Measurements from ENCODE around the gene EEIG1.

The EEIG1 gene

DNA sequence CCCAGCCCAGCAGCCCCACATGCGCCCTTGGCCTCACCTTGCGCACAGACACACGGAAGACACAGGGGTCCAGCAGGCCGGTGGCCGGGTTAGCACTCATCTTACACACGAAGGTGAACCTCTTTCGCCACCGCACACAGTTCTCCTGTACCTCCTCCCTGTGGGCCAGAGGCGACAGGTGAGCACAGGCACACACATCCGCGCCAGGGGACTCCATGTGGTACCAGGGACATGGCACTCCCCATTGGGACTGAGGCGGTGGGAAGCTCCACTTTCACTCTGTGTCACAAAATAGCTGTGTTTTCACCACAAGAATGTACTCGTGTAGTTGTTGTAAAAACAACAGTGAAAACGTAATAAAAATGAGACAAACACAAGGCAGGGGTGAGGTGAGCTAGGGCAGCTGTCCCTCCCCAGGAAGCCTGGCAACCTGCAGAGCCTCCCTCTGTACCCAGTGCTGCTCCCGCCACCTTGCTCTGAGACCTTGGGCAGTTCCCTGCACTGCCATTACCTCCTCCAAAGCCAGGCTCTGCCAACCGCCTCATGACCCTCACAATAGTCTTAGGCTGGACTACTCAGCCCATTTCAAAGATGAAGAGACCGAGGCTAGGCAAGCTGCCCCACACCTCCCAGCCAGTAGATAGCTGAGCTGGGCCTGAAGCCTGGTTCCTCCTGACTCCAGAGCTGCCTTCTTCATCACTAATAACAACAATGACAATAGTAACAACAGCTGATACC, 26.9 kb downstream of the EEIG1 start:
- H4K20me1 ChIP-seq = peaks cover 16 to 67% (median 44%) of the 10 kb centered on the region in 11 experiments; a peak in 20 of 22 replicates
- no peak overlapping the region for H3K4me2 ChIP-seq
- H3K4me1 ChIP-seq = peaks cover 14 to 33% (median 31%) of the 10 kb centered on the region in 10 experiments; a peak in 19 of 20 replicates
- no peak overlapping the region for H3K9ac ChIP-seq
- no peaks in the 10 kb centered on the region for H3K9me3 ChIP-seq (replicated peaks in 1 of 11)
- TF ChIP-seq Cebpa-rat (IDR thresholded peaks at IDR 0.05) = no peak
- H3K27me3 ChIP-seq = no peaks in the 10 kb centered on the region
- H3K27ac ChIP-seq = no peak overlapping the region
- no peak overlapping the region for H3K4me3 ChIP-seq
- H3K36me3 ChIP-seq = no peaks in the 10 kb centered on the region

DNA sequence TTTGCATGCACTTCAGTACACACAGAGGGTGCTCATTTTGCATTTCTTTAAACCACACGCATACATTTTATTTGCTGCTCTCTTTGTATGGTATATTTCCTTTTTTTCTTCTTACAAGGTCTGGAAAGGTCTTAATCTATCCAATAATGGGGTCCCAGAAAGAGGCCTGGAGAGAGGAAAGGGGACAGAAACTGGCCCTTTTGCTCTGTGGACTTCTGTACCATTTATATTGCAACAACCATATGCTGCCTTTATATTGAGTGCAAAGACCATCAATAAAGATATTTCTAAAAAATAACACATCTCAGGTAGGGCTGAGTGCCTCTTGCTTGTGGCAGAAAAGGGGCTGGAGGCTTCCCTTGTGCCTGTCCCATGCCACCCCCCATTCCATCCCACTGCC, 27.6 kb downstream of the EEIG1 start:
- Histone ChIP-seq H3K4me3 (no peak overlapping the region), H3K9me3 (replicated peaks in 1 of 11) (no peaks in the 10 kb centered on the region), H3K4me2 (no peak overlapping the region), H3K36me3 (no peaks in the 10 kb centered on the region), H4K20me1 (peaks cover 16 to 71% (median 44%) of the 10 kb centered on the region in 11 experiments; a peak in 20 of 22 replicates), H3K27ac (no peak overlapping the region), H3K4me1 (peaks cover 14 to 41% (median 38%) of the 10 kb centered on the region in 10 experiments; a peak in 19 of 20 replicates), H3K27me3 (no peaks in the 10 kb centered on the region), H3K9ac (no peak overlapping the region)
- no peak for TF ChIP-seq Cebpa-rat (IDR thresholded peaks at IDR 0.05)

DNA sequence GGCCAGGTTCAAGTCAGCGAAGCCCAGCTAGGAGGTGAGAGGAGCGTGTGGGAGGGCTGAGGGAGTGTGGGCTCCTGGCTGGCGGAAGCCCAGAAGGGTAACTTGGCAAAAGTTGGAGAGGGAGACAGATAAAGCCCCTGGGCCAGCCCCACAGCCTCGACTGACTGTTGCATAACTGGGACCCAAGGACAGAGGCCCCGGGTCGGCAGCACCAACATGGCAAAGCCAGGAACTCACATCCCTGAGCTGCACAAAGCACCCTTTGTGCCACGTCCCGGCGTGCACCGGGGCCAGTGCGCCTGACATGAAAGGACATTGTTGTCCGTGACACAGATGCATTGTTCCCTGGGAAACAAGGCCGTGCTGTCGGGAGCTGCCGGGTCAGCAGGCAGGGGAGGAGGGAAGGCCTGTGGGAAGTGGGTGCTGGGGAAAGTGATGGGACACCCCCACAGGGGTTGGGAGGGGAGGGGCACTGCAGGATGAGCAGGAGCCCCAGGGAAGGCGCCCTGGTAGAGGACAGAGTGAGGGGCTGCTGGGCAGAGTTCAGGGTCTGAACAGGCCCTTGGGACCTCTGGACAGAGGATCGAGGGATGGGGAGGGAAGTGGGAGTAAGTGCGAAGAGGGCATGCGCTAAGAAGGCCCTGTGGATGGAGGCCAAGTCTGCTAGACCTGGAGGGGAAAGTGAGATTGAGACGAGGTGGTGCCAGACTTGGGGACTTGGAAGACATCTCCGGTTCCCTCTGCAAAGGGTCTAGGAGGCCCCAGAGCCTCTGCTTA, 30.1 kb downstream of the EEIG1 start:
- peak overlapping the region in 3 of 11 experiments; percentile 61 to 65 (median 61); a peak in 5 of 22 replicates for H3K4me2 ChIP-seq
- no peak overlapping the region for H3K4me3 ChIP-seq
- peak overlapping the region in 2 of 11 experiments; percentile 10 to 29; a peak in 1 of 22 replicates for H3K9ac ChIP-seq
- no peak for TF ChIP-seq Cebpa-rat (IDR thresholded peaks at IDR 0.05)
- no peaks in the 10 kb centered on the region for H3K36me3 ChIP-seq
- H3K4me1 ChIP-seq = peaks cover 12 to 59% (median 56%) of the 10 kb centered on the region in 10 experiments; a peak in 19 of 20 replicates
- H3K9me3 ChIP-seq (replicated peaks in 1 of 11) = no peaks in the 10 kb centered on the region
- peaks cover 12 to 90% (median 33%) of the 10 kb centered on the region in 11 experiments; a peak in 20 of 22 replicates for H4K20me1 ChIP-seq
- no peaks in the 10 kb centered on the region for H3K27me3 ChIP-seq
- no peak overlapping the region for H3K27ac ChIP-seq

DNA sequence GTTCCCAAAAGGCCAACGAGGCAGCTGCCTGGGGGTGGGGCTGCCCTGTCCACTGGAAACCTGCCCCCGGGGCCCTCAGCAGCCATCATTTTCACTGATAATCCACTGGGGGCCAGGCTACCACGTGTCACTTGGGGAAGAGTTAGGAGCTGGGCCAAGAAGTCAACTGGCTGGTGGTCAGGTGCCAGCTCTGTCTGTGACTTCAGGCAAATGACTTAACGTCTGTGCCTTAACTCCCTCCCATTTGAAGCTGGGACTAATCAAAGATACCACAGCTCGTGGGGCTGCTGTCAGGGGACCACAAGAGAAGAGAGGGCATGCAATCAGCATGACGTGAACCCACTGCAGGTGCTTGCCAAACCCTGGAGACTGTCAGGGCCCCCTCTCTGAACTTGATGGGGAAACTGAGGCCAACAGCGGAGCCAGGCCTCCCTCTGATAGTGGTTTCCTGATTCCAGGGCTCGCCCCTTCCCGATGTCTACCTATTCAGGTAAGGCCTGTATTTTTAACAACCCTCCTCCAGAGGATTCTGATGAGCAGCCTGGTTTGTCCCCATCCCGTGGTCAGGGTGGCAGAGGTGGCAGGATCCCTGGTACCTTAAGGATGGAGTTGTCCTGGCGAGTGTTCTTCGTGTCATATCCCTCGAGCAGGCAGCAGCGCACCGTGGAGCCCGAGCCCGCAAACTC, 30.8 kb downstream of the EEIG1 start:
- Histone ChIP-seq H3K9me3 (replicated peaks in 1 of 11) (no peaks in the 10 kb centered on the region), H3K4me2 (peak overlapping the region in 10 of 11 experiments; percentile 31 to 65 (median 54); a peak in 16 of 22 replicates), H3K4me1 (peaks cover 5 to 52% (median 49%) of the 10 kb centered on the region in 10 experiments; a peak in 19 of 20 replicates), H3K4me3 (no peak overlapping the region), H4K20me1 (peaks cover 5 to 83% (median 26%) of the 10 kb centered on the region in 11 experiments; a peak in 20 of 22 replicates), H3K9ac (peak overlapping the region in 3 of 11 experiments; percentile 10 to 36 (median 29); a peak in 3 of 22 replicates), H3K27ac (no peak overlapping the region), H3K36me3 (peaks cover 0 to 7% (median 3%) of the 10 kb centered on the region in 11 experiments; a peak in 10 of 22 replicates), H3K27me3 (no peaks in the 10 kb centered on the region)
- TF ChIP-seq Cebpa-rat (IDR thresholded peaks at IDR 0.05) = no peak

DNA sequence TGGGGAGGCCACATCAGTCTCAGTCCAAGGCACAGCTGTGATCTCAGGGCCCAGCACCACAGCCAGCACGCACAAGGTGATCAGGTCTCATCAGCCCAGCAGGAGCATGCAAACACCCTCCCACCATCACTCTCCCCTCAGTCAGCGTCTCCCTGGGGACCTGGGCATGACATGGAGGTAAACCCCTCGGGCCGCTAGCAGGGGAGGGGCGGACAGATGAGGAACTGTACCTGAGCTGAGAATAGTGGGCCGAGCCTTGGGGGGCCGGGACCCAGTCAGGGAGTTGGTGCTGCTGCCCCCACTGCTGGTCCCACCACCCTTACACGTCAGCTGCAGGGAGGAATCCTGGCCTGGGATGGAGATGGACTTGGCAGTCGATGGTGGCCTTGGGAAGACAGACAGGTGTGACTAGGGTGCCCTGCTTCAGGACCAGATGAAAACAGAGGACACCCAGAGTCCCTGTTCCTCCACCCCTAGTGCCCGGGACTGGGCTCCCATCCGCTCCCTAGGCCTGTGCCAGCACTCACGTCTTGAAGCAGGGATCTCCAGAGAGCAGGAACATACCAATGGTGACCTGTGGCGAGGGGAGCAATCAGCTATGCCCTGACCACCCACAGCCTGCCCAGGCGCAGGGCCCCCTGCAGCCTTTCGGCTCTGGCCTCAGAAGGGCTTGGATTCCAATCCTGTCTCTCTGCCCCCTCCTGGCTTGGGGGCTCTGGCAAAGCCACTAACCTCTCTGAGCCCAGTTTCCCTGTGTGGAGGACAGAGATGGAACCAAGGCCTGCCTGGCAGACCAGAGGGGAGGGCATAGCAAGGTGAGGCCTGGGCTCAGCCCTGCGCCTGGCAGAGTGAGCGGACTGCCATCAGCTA, 32.7 kb downstream of the EEIG1 start:
- Histone ChIP-seq H3K4me2 (peak overlapping the region in 8 of 11 experiments; percentile 5 to 51 (median 32); a peak in 10 of 22 replicates), H3K4me1 (peaks cover 17 to 64% (median 56%) of the 10 kb centered on the region in 10 experiments), H3K9ac (peak overlapping the region in 1 of 11 experiments; percentile 30; a peak in 2 of 22 replicates), H3K36me3 (peaks cover 0 to 15% (median 12%) of the 10 kb centered on the region in 11 experiments; a peak in 13 of 22 replicates), H3K27ac (peak overlapping the region in 3 of 11 experiments; percentile 0 to 27 (median 11); a peak in 3 of 22 replicates), H3K27me3 (no peaks in the 10 kb centered on the region), H3K9me3 (replicated peaks in 1 of 11) (no peaks in the 10 kb centered on the region), H3K4me3 (no peak overlapping the region), H4K20me1 (peaks cover 0 to 78% (median 9%) of the 10 kb centered on the region in 11 experiments; a peak in 13 of 22 replicates)
- TF ChIP-seq Cebpa-rat (IDR thresholded peaks at IDR 0.05) = no peak

DNA sequence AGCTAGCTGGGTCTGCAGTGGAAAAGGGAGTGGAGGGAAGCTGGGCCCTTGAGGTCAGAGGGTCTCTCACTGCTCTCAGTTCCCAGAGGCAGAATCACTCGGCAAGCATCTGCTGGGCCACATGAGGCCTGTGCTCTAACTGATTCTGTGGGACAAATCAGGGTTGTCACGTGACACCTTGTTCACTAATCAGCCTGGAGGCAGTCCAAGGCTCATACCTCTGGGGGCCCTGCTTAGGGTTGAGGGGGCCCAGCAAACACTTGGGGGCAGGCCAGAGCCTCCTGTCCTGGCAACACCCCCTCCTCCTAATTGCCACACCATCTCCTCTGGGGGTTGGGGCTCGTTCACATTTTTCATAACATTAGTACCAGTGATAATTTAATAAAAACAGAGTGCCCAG, 34.1 kb downstream of the EEIG1 start:
- H3K4me1 ChIP-seq = peaks cover 19 to 71% (median 61%) of the 10 kb centered on the region in 10 experiments

DNA sequence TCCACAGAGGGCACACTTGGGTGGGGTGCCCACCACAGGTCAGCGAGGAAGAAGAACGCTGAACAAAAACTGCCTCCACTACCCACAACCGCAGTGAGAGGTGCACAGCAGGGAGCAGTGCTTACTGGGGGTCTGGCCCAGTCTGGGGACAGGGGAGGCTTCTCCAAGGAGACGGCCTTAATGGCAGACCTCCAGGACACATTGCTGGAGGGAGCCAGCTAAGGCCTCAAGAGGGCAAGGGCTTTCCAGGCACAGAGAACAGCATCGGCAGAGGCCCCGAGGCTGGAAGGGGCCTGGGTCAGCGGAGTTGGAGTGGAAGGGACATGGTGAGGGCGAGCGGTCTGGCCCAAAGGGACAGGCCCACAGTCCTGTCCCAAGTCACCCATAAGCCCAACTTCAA, 34.8 kb downstream of the EEIG1 start:
- peaks cover 0 to 23% (median 13%) of the 10 kb centered on the region in 11 experiments; a peak in 14 of 22 replicates for H3K36me3 ChIP-seq
- TF ChIP-seq Cebpa-rat (IDR thresholded peaks at IDR 0.05) = no peak
- H3K9me3 ChIP-seq (replicated peaks in 1 of 11) = no peaks in the 10 kb centered on the region
- peak overlapping the region in 1 of 11 experiments; percentile 16; a peak in 1 of 22 replicates for H3K27ac ChIP-seq
- H4K20me1 ChIP-seq = peaks cover 0 to 67% (median 6%) of the 10 kb centered on the region in 11 experiments; a peak in 12 of 22 replicates
- H3K4me2 ChIP-seq = peak overlapping the region in 1 of 11 experiments; percentile 45; a peak in 1 of 22 replicates
- H3K9ac ChIP-seq = peak overlapping the region in 2 of 11 experiments; percentile 4 to 15; a peak in 2 of 22 replicates
- H3K27me3 ChIP-seq = no peaks in the 10 kb centered on the region
- H3K4me1 ChIP-seq = peaks cover 19 to 71% (median 61%) of the 10 kb centered on the region in 10 experiments
- no peak overlapping the region for H3K4me3 ChIP-seq

More for the DNA sequence above, 34.1 kb downstream of the EEIG1 start:
- Histone ChIP-seq H3K4me2 (peak overlapping the region in 7 of 11 experiments; percentile 9 to 51 (median 21); a peak in 11 of 22 replicates), H3K9me3 (replicated peaks in 1 of 11) (no peaks in the 10 kb centered on the region), H3K27me3 (no peaks in the 10 kb centered on the region), H3K27ac (peak overlapping the region in 1 of 11 experiments; percentile 27; a peak in 1 of 22 replicates), H3K4me3 (no peak overlapping the region), H3K9ac (peak overlapping the region in 6 of 11 experiments; percentile 4 to 32 (median 18); a peak in 4 of 22 replicates), H4K20me1 (peaks cover 0 to 73% (median 6%) of the 10 kb centered on the region in 11 experiments; a peak in 13 of 22 replicates), H3K36me3 (peaks cover 0 to 22% (median 13%) of the 10 kb centered on the region in 11 experiments; a peak in 14 of 22 replicates)
- TF ChIP-seq Cebpa-rat (IDR thresholded peaks at IDR 0.05) = no peak
